NCI-H1105 (cell line): ENCODE measurements around the gene SLC5A5.
A peak's percentile ranks its signal among the peaks of the same experiment; 100 is the strongest.
"Not testable (repeated sequence)": the region's sequence is repeated elsewhere in the genome, so short reads cannot be mapped to it uniquely, and the experiment has no call there.

Experiments used
- DNase-seq: peaks from one replicate; lab custom pipeline; 2025; lab: John Stamatoyannopoulos, UW

SLC5A5 gene

GRCh38 chr19:17871032-17871877, 490 bp upstream of the SLC5A5 start:
- no peak for DNase-seq

GRCh38 chr19:17872251-17873001, 681 bp downstream of the SLC5A5 start:
- DNase-seq = no peak

- DNase-seq = peak; percentile 52
These were observed 2.3 kb downstream of the SLC5A5 start for GRCh38 chr19:17873786-17874757.

GRCh38 chr19:17874758-17875135, 3.0 kb downstream of the SLC5A5 start:
- no peak for DNase-seq

GRCh38 chr19:17877696-17878095, 6.0 kb downstream of the SLC5A5 start:
- no peak for DNase-seq

GRCh38 chr19:17879466-17879865, 7.7 kb downstream of the SLC5A5 start:
- DNase-seq = no peak

GRCh38 chr19:17881701-17882100, 10.0 kb downstream of the SLC5A5 start:
- DNase-seq = no peak

- no peak for DNase-seq
These were observed 12.1 kb downstream of the SLC5A5 start for GRCh38 chr19:17883627-17884410.

- DNase-seq = no peak
These were observed 14.8 kb downstream of the SLC5A5 start for GRCh38 chr19:17886515-17886914.

GRCh38 chr19:17887221-17887620, 15.5 kb downstream of the SLC5A5 start:
- DNase-seq = not testable (repeated sequence)

- no peak for DNase-seq
These were observed 16.5 kb downstream of the SLC5A5 start for GRCh38 chr19:17888260-17888659.

- DNase-seq = no peak
These were observed 18.0 kb downstream of the SLC5A5 start for GRCh38 chr19:17889609-17890214.

- DNase-seq = no peak
These were observed 22.0 kb downstream of the SLC5A5 start for GRCh38 chr19:17893766-17894165.

- no peak for DNase-seq
These were observed 31.0 kb downstream of the SLC5A5 start for GRCh38 chr19:17902701-17903100.

- DNase-seq = no peak
These were observed 36.5 kb downstream of the SLC5A5 start for GRCh38 chr19:17908244-17908643.

- DNase-seq = no peak
These were observed 37.4 kb downstream of the SLC5A5 start for GRCh38 chr19:17909003-17909732.

- DNase-seq = no peak
These were observed 39.1 kb downstream of the SLC5A5 start for GRCh38 chr19:17910791-17911360.

GRCh38 chr19:17915940-17916593, 44.3 kb downstream of the SLC5A5 start:
- DNase-seq = no peak

- DNase-seq = not testable (repeated sequence)
These were observed 46.4 kb downstream of the SLC5A5 start for GRCh38 chr19:17918151-17918550.
